ENCODE results near the gene ASB9.
"Not testable (repeated sequence)": the region's sequence is repeated elsewhere in the genome, so short reads cannot be mapped to it uniquely, and the experiment has no call there.

ASB9 gene, protein sequence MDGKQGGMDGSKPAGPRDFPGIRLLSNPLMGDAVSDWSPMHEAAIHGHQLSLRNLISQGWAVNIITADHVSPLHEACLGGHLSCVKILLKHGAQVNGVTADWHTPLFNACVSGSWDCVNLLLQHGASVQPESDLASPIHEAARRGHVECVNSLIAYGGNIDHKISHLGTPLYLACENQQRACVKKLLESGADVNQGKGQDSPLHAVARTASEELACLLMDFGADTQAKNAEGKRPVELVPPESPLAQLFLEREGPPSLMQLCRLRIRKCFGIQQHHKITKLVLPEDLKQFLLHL

DNA sequence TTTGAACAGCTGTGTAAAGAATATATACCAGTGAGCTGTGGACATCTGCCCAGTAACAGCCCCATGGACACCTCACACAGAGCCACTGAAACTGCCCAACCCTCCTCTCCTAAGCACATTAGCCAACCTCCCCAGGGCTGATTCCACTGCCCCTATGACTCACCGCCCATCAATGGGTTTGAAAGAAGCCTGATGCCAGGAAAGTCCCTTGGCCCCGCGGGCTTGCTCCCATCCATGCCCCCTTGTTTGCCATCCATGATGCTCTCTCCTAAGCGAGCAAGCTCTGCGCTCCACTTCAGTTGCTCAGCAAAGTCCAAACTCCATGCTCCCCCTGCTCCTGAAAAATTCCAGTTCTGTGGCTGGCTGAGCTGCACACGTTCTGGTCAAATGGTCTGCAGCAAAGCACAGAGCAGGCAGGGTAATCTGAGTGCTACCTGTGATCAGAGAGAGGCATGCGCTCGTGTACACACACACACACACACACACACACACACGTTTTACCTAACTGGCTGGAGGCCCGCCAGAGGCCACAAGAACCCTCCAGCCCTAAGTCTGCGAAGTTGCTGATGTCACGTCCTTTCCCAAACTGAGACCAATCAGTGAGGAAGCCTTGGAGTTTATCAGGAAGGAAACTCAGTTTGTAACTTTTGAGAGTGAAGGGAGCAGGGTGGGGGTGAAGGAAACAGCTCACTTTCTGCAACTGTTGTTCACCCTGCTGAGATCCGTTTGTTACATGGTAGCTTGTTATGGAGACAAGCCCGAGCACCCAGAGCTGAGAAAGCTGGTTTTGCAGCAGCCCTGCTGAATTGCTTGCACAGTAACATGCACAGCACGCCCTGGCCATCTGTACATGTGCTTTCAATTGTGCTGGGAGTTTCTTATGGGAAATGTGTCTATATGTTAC is at the start of gene ASB9:
Gene ASB9, minus strand, starts transcription at position 466 of the 904 bp plus-strand sequence. Its CDS starts 209 bp downstream, at position 257.
- DNase-seq (ENCODE audit: low read depth), result peak; percentile 73

GRCh38 chrX:15319075-15319474 is 49.2 kb upstream of the ASB9 start:
- no peak for DNase-seq (ENCODE audit: low read depth)

DNA sequence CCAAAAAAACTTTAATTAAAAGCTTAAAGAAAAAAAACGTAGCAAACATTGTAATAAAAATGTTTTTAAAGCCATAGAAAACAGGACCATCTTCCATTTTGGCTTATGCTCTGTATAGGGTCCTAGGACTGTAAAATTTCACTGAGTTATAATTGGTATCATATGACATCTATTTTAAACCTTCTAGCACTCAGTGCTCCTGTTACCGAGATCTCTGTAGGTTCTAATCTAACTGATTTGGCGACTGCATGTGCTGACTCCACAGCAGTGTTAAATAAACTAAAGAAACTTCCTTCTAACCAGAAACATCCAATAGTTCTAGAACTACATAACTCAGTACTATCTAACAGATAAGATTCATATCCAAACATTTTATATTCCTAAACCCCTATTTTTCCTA is 45.6 kb upstream of the ASB9 start, which contains the start of gene ASB11:
Gene ASB11, minus strand, starts transcription at position 132 of the 400 bp plus-strand sequence. Its CDS starts 35 bp downstream, at position 97.
- DNase-seq (ENCODE audit: low read depth), result no peak

GRCh38 chrX:15314472-15314871 is 44.6 kb upstream of the ASB9 start:
- no peak for DNase-seq (ENCODE audit: low read depth)

GRCh38 chrX:15311119-15311518 is 41.2 kb upstream of the ASB9 start:
- no peak for DNase-seq (ENCODE audit: low read depth)

DNA sequence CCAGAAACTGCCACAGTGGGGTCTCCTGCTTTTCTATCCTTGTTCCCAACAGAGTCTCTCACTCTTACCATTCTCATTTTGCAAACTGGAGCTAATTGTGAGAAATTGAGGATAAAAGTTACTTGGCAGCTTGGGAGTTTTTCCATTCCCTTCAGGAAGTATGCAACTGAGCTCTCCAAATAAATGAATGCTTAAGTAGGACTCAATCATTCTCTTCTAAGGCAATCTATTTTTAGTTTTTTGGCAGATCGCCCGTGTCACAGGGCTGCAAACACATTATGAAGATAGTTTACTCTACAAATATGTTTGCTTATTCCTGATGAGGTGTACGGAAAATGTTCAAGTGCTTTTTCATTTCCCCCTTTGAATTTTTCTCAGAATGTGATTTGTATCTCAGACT is 40.2 kb upstream of the ASB9 start:
- DNase-seq (ENCODE audit: low read depth), result peak; percentile 72

- DNase-seq (ENCODE audit: low read depth), result peak; percentile 3
Measured at GRCh38 chrX:15305899-15306298, 36.0 kb upstream of the ASB9 start.

DNA sequence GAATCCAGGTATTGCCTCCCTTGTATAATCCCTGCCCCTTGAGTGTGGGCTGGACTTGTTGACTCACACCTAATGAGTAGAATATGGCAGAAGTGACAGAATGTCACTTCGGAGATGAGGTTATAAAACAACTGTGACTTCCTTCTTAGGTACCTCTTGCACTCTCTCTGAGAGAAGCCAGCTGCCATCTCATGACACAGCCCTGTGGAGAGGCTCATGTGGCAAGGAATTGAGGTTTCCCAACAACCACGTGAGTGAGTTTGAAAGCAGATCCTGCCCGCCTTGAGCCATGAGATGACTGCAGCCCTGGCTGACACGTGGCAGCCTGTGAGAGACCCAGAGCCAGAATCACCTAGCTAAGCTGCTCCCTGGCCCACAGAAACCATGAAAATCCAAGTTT is 32.0 kb upstream of the ASB9 start:
- DNase-seq (ENCODE audit: low read depth), result no peak

DNA sequence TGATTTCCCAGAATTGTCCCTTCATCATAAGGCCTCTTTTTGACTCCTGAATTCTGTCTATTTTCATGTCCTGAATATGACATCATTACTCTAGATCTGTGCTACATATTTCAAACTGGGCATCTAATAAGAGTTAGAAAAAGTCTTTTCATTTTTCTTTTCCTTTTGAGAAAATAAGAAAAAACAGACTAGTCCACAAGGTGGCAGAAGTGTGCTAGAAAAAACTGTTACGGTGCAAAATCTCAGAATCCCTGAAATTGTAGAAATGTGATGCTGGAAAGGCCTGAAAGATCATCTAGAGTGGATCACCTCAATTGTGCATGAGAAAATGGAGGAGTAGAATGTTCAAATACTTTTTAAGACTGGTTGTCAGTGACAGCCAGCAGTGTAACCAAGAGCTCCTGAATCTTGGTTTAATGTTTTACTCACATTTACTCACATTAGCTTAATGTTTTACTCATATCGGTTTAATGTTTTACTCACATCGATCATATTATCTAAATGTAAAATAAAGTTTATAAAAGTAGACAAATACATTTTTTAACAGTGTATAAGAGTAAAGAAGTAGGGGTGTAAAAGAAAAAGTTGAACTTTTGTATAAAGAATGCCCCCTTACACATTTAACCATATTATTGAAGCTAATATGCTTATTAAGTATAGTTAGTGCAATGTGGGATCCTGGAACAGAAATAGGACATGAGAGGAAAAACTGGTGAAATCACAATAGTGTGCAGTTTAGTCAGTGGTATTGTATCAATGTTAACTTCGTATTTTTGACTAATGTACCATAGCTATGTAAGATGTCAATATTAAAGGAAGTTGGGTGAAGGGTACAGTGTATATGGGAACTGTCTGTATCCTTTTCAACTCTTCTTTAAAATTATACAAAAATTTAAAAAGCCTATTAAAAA is 30.3 kb upstream of the ASB9 start:
- DNase-seq (ENCODE audit: low read depth), result peak; percentile 18

DNA sequence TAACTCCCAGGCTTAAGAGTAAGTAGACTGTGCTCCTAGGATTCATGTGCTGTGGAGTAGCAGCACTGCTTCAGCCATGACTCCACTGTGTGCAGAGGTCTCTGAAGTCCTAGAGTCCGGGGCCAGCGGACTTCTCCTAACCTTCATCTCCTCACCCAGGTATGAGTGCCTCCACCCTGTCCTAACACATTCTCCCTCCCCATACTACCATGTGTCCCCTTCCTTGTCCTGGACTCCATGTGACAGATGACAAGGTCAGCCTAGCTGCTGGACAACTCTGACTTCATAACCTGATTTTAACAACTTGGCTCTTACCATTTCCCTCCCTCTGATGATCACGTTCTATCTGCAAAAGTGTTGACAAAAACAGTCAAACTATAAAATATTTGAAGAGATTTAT is 28.9 kb upstream of the ASB9 start:
- DNase-seq (ENCODE audit: low read depth), result no peak

DNA sequence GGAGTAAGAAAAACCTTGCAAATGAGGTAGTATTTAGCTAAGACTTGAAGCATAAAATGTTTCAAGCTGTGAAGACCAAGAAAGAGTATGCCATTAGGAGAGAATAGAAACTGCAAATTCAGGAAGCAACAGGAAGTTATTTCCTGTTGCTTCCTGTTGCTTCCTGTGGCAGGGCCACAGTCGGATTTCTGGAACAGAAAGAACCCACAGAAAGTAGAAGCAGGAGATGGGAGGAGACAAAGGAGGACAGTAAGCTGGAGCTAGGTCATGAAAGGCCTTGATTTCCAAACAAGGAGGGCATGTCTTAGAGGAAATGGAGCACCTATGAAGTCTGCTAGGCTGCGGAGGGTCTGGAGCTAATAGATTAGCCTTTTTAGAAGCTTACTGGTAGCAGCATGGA is 28.3 kb upstream of the ASB9 start:
- DNase-seq (ENCODE audit: low read depth), result no peak

- no peak for DNase-seq (ENCODE audit: low read depth)
Measured at GRCh38 chrX:15293451-15293850, 23.6 kb upstream of the ASB9 start.

- DNase-seq (ENCODE audit: low read depth), result peak; percentile 28
Measured at GRCh38 chrX:15292861-15293260, 23.0 kb upstream of the ASB9 start.

DNA sequence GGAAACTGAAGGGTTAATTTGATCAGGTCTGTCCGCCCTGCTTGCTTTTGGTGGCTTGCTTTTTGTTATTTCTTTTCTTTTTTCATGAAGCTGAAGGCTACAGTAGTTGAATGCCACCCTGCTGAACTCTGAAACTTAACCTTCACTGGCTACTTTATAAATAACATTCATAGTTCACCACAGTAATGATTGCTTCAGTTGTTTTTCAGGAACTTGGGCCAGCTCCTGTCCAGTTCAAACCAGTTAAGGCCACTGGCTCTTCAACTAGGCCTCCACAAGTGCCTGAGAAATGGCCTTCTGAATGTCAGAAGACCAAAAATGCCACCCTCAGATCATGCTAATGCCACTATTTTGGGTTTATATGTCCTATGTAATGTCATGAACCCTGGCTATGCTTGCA is 7.7 kb upstream of the ASB9 start:
- DNase-seq (ENCODE audit: low read depth), result no peak

DNA sequence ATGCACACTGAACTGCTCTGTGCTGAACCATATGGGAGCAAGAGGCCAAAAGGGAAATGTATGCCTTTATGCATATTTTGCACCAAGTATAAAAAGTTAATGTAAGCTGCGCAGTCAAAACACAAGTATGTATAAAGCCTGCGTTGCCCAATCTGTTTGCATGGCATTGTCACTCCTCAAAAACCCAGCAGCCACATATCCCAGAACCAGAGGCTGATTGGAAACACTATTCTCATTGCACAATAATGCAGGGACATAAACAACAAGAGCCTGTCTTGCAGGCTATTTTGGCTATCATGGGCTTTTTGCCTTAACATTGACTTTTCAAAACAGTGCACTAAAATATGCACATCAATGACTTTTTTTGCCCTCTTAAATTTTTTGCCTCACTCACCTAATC is 5.1 kb upstream of the ASB9 start:
- DNase-seq (ENCODE audit: low read depth), result no peak

GRCh38 chrX:15273275-15273674 is 3.4 kb upstream of the ASB9 start:
- not testable (repeated sequence) for DNase-seq (ENCODE audit: low read depth)

GRCh38 chrX:15271757-15272156 is 1.9 kb upstream of the ASB9 start:
- DNase-seq (ENCODE audit: low read depth), result no peak

GRCh38 chrX:15269120-15269519 is 763 bp downstream of the ASB9 start:
- DNase-seq (ENCODE audit: low read depth), result no peak

DNA sequence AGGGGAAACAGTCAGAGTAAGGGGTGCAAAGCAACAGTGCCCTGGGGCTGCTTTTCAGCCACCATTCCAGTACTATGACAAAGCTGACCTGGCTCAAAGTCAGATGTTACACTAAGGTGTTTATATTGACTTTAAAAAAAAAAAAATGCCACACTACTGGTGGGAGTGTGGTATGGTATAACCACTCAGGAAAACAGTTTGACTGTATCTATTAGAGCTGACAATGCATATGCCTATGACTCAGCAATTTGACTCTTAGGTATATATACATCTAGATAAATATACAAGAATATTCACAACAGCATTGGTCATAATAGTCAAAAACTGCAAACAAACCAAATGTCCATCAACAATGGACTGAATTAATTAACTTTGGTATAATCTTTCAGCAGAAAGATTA is 15.0 kb downstream of the ASB9 start:
- no peak for DNase-seq (ENCODE audit: low read depth)

- no peak for DNase-seq (ENCODE audit: low read depth)
Measured at GRCh38 chrX:15245896-15246295, 24.0 kb downstream of the ASB9 start.

DNA sequence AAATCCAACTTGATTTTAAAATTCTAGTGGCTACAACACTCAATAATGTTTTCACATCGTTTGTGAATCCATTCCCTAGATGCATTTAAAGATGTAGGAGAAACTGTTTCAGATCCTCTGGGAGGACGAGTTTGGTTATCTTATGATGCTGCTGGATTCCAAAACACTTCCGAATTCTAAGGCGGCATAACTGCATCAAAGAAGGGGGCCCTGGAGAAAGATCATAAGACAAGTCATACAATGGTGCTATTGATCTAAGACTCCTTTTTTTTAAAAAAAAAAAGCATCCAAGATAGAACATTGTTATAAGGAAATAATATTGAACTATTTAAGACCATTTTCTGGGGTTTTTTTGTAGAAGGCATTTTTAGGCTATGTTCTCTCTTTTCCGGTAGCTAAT is 25.5 kb downstream of the ASB9 start:
- no peak for DNase-seq (ENCODE audit: low read depth)

GRCh38 chrX:15242899-15243555 is 26.9 kb downstream of the ASB9 start:
- peak; percentile 53 for DNase-seq (ENCODE audit: low read depth)

All from EH (cell line).